IMR-90 (cell line): ENCODE data around the gene SLCO2B1. TPM values are rescaled to one million over a fixed set of nuclear protein-coding genes. Genes with fewer than 3 reads are reported as not detected.

Experiments used
- ATAC-seq: fragments of 200-7000 bp; cut with Tn5 transposase; 2 replicates; pipeline ENCODE4 v1.9.1; 2020; ENCODE audit warnings: low read depth, mild to moderate bottlenecking, moderate library complexity
- Bru-seq: library from RNA; stranded (reverse); fragments of 400-500 nt; gene quantifications from one replicate; lab custom pipeline; 2021; lab: Mats Ljungman, UMichigan
- BruChase-seq, 2 experiments: library from RNA; stranded (reverse); fragments of 400-500 nt; gene quantifications; one replicate each; lab custom pipeline; 2021; lab: Mats Ljungman, UMichigan
- BruUV-seq: library from RNA; stranded (reverse); fragments of 400-500 nt; replicated peaks from 2 replicates; lab custom pipeline; 2021; lab: Mats Ljungman, UMichigan
- CTCF ChIA-PET: fragments of 300-600 bp; formaldehyde crosslinking; extraction: SDS; loops from one replicate; lab custom pipeline; 2021; ENCODE audit warnings: antibody characterized with exemption; lab: Yijun Ruan, JAX
- POLR2A ChIA-PET: fragments of 300-600 bp; sonication (Branson Sonifier 250); formaldehyde crosslinking; loops from one replicate; lab custom pipeline; 2022; ENCODE audit warnings: antibody characterized with exemption; ENCODE audit not compliant: unreplicated experiment; lab: Charles Lee
- DNase-seq: peaks from one replicate; pipeline ENCODE4 v3.0.0; 2013
- H2AFZ ChIP-seq: replicated peaks from 2 replicates; pipeline ENCODE3; 2013; ENCODE audit warnings: low read length, mild to moderate bottlenecking; ENCODE audit not compliant: poor library complexity
- H2AK5ac ChIP-seq: 2 replicates; pipeline ENCODE4 v1.6.1; 2013; ENCODE audit warnings: low read depth, low read length, inconsistent platforms
- H2AK9ac ChIP-seq: replicated peaks from 2 replicates; pipeline ENCODE3; 2013; ENCODE audit warnings: mild to moderate bottlenecking, low read depth, low read length, moderate library complexity; ENCODE audit not compliant: poor library complexity
- H2BK120ac ChIP-seq: 2 replicates; pipeline ENCODE4 v1.6.1; 2013; ENCODE audit warnings: low read depth, low read length, inconsistent platforms
- H2BK15ac ChIP-seq: 3 replicates; pipeline ENCODE4 v1.6.1; 2013; ENCODE audit warnings: low read depth, low read length, inconsistent platforms
- H2BK20ac ChIP-seq: 2 replicates; pipeline ENCODE4 v1.6.1; 2013; ENCODE audit warnings: low read depth, mild to moderate bottlenecking, inconsistent platforms, low read length, moderate library complexity
- H2BK5ac ChIP-seq: 2 replicates; pipeline ENCODE4 v1.6.1; 2013; ENCODE audit warnings: mild to moderate bottlenecking, low read depth, low read length, inconsistent platforms; ENCODE audit not compliant: poor library complexity, severe bottlenecking
- H3K14ac ChIP-seq: replicated peaks from 2 replicates; pipeline ENCODE4 v1.6.1; 2013; ENCODE audit warnings: low read depth, low read length, inconsistent platforms
- H3K18ac ChIP-seq: 2 replicates; pipeline ENCODE4 v1.6.1; 2013; ENCODE audit warnings: low read depth, low read length, control low read depth
- H3K23ac ChIP-seq: 2 replicates; pipeline ENCODE4 v1.6.1; 2013; ENCODE audit warnings: low read depth, low read length, inconsistent platforms
- H3K27ac ChIP-seq: 2 replicates; pipeline ENCODE4 v1.5.1; 2013; ENCODE audit warnings: mild to moderate bottlenecking, control low read depth, low read length; ENCODE audit not compliant: insufficient read depth
- H3K27me3 ChIP-seq: 2 replicates; pipeline ENCODE4 v1.6.1; 2013; ENCODE audit warnings: low read length; ENCODE audit not compliant: control insufficient read depth, insufficient read depth
- H3K36me3 ChIP-seq: 2 replicates; pipeline ENCODE4 v1.6.1; 2013; ENCODE audit warnings: low read length, mixed read lengths; ENCODE audit not compliant: control insufficient read depth, insufficient read depth
- H3K4ac ChIP-seq: 2 replicates; pipeline ENCODE4 v1.6.1; 2013; ENCODE audit warnings: low read depth, low read length, inconsistent platforms
- H3K4me1 ChIP-seq: 2 replicates; pipeline ENCODE4 v1.6.1; 2013; ENCODE audit warnings: low read length, mixed read lengths; ENCODE audit not compliant: control insufficient read depth, insufficient read depth
- H3K4me2 ChIP-seq: 2 replicates; pipeline ENCODE4 v1.6.1; 2013; ENCODE audit warnings: low read depth, mild to moderate bottlenecking, control low read depth, low read length, moderate library complexity
- H3K4me3 ChIP-seq: 2 replicates; pipeline ENCODE4 v1.5.1; 2013; ENCODE audit warnings: low read depth, mild to moderate bottlenecking, control low read depth, low read length, moderate library complexity; ENCODE audit not compliant: insufficient read depth
- H3K56ac ChIP-seq: 2 replicates; pipeline ENCODE4 v1.6.1; 2013; ENCODE audit warnings: low read length, inconsistent platforms; ENCODE audit not compliant: insufficient read depth; ENCODE audit errors: extremely low read depth
- H3K79me1 ChIP-seq, 2 experiments: 2 replicates each; pipeline ENCODE4 v1.6.1; 2013; ENCODE audit warnings: low read length in 2 of 2, inconsistent platforms in 1 of 2, low read depth in 1 of 2
- H3K9ac ChIP-seq: 2 replicates; pipeline ENCODE4 v1.6.1; 2013; ENCODE audit warnings: low read depth, low read length, control low read depth
- H3K9me1 ChIP-seq: 2 replicates; pipeline ENCODE4 v1.6.1; 2013; ENCODE audit warnings: low read length, inconsistent platforms; ENCODE audit not compliant: insufficient read depth
- H3K9me3 ChIP-seq: 2 replicates; pipeline ENCODE4 v1.6.1; 2013; ENCODE audit warnings: low read length; ENCODE audit not compliant: control insufficient read depth, insufficient read depth
- H4K20me1 ChIP-seq: 2 replicates; pipeline ENCODE4 v1.6.1; 2013; ENCODE audit warnings: low read length, inconsistent platforms; ENCODE audit not compliant: insufficient read depth
- H4K5ac ChIP-seq: 2 replicates; pipeline ENCODE4 v1.6.1; 2013; ENCODE audit warnings: mild to moderate bottlenecking, low read depth, low read length, control low read depth
- H4K8ac ChIP-seq, 2 experiments: 2 replicates each; pipeline ENCODE4 v1.6.1; 2013; ENCODE audit warnings: low read depth in 2 of 2, low read length in 2 of 2, control low read depth in 1 of 2, inconsistent platforms in 1 of 2
- H4K91ac ChIP-seq: 2 replicates; pipeline ENCODE4 v1.6.1; 2013; ENCODE audit warnings: low read depth, low read length, inconsistent platforms; ENCODE audit not compliant: insufficient read depth
- CEBPB ChIP-seq: IDR thresholded peaks from 2 replicates; pipeline ENCODE4 v1.6.1; 2012; ENCODE audit warnings: low read depth, low read length, improper control_type of control experiment
- CHD1 ChIP-seq: IDR thresholded peaks from 2 replicates; pipeline ENCODE4 v1.6.1; 2012; ENCODE audit warnings: low read depth, low read length, improper control_type of control experiment
- FOS ChIP-seq: fragments of 150-350 bp; IDR thresholded peaks from 2 replicates; pipeline ENCODE4 v1.6.1; 2016; ENCODE audit warnings: low read depth, low read length
- MAFK ChIP-seq: IDR thresholded peaks from 2 replicates; pipeline ENCODE4 v1.6.1; 2012; ENCODE audit warnings: low read depth, low read length, improper control_type of control experiment
- MAZ ChIP-seq: IDR thresholded peaks from 2 replicates; pipeline ENCODE4 v1.6.1; 2012; ENCODE audit warnings: low read depth, mild to moderate bottlenecking, low read length, improper control_type of control experiment, moderate library complexity, borderline replicate concordance
- NFE2L2 ChIP-seq: fragments of 150-350 bp; IDR thresholded peaks from 2 replicates; pipeline ENCODE4 v1.6.1; 2016; ENCODE audit warnings: low read depth, mild to moderate bottlenecking, low read length
- POLR2A ChIP-seq: IDR thresholded peaks from 2 replicates; pipeline ENCODE4 v1.6.1; 2012; ENCODE audit warnings: mild to moderate bottlenecking, low read depth, low read length
- RCOR1 ChIP-seq: IDR thresholded peaks from 2 replicates; pipeline ENCODE4 v1.6.1; 2012; ENCODE audit warnings: mild to moderate bottlenecking, low read length, improper control_type of control experiment; ENCODE audit not compliant: insufficient replicate concordance
- SMC3 ChIP-seq: fragments of 150-350 bp; IDR thresholded peaks from 2 replicates; pipeline ENCODE4 v1.6.1; 2016; ENCODE audit warnings: low read depth, mild to moderate bottlenecking, antibody characterized with exemption, low read length, moderate library complexity
- WGBS, 2 experiments: methylation state at CpG; one replicate each; pipeline versions ENCODE4 v1.1.5 to v1.1.7; 2013; ENCODE audit warnings: missing lambda C conversion rate in 2 of 2; ENCODE audit not compliant: insufficient read length in 1 of 2; ENCODE audit errors: extremely low coverage in 2 of 2; 5-methylcytosine and 5-hydroxymethylcytosine counted together
- dilution Hi-C: fragments of 300-500 bp; cut with HindIII; formaldehyde crosslinking; loops from one replicate; pipeline ENCODE4 v1.14.3; 2018; ENCODE audit warnings: low sequenced_read_pairs; ENCODE audit not compliant: unreplicated experiment
- in situ Hi-C: fragments of 300-500 bp; cut with MboI; formaldehyde crosslinking; loops from 3 replicates; pipeline ENCODE4 v1.14.3; 2019; ENCODE audit warnings: low sequenced_read_pairs, inconsistent platforms, mixed read lengths
- intact Hi-C: fragments of 100-400 bp; cut with micrococcal nuclease; formaldehyde crosslinking; loops from 2 replicates; pipeline ENCODE4 v1.10.0; 2022
- long read RNA-seq: library from polyadenylated mRNA; unstranded; transcript quantifications from one replicate; pipeline ENCODE4 v2.0.0, GENCODE V29; 2021; ENCODE audit not compliant: unreplicated experiment
- polyA plus RNA-seq, 3 experiments: library from polyadenylated mRNA; depleted of rRNA; stranded (reverse); fragments of >200 nt; gene quantifications; 2 replicates each; pipeline ENCODE4 v1.2.3, GENCODE V29; 2012; ENCODE audit warnings: low replicate concordance in 1 of 3
- total RNA-seq: library from RNA; depleted of rRNA; stranded (reverse); fragments of >200 nt; gene quantifications from 2 replicates; pipeline ENCODE4 v1.2.3, GENCODE V29; 2012; rRNA removed
- TF ChIP-seq, protein P1 (sequence below): conservative IDR thresholded peaks from 2 replicates; pipeline ENCODE4 v1.5.1; 2012; ENCODE audit warnings: mild to moderate bottlenecking, low read depth, low read length, improper control_type of control experiment
- TF ChIP-seq, protein P2 (sequence below): fragments of 150-350 bp; IDR thresholded peaks from 2 replicates; pipeline ENCODE4 v1.6.1; 2017; ENCODE audit warnings: mild to moderate bottlenecking, antibody characterized with exemption, low read length, low read depth
- TF ChIP-seq, protein P3 (sequence below): fragments of 150-350 bp; IDR thresholded peaks from 2 replicates; pipeline ENCODE4 v1.6.1; 2016; ENCODE audit warnings: low read depth, mild to moderate bottlenecking, low read length, moderate library complexity, borderline replicate concordance

The SLCO2B1 gene, protein sequence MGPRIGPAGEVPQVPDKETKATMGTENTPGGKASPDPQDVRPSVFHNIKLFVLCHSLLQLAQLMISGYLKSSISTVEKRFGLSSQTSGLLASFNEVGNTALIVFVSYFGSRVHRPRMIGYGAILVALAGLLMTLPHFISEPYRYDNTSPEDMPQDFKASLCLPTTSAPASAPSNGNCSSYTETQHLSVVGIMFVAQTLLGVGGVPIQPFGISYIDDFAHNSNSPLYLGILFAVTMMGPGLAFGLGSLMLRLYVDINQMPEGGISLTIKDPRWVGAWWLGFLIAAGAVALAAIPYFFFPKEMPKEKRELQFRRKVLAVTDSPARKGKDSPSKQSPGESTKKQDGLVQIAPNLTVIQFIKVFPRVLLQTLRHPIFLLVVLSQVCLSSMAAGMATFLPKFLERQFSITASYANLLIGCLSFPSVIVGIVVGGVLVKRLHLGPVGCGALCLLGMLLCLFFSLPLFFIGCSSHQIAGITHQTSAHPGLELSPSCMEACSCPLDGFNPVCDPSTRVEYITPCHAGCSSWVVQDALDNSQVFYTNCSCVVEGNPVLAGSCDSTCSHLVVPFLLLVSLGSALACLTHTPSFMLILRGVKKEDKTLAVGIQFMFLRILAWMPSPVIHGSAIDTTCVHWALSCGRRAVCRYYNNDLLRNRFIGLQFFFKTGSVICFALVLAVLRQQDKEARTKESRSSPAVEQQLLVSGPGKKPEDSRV
- total RNA-seq, result not detected in 2 replicates
- not detected in 2 replicates for polyA plus RNA-seq (2012; rRNA removed)
- polyA plus RNA-seq (2012; cell fraction: cytosol; rRNA removed), result not detected in 2 replicates
- polyA plus RNA-seq (2012; cell fraction: nucleus; rRNA removed; ENCODE audit: low replicate concordance), result not detected in 2 replicates
- not detected for Bru-seq, nascent RNA
- percentile 6 among the genes with signal in this experiment for BruChase-seq, experiment 1, labeled RNA remaining after a 6-hour chase
- percentile 7 among the genes with signal in this experiment for BruChase-seq, experiment 2, labeled RNA remaining after a 2-hour chase
- long read RNA-seq, result 0 reads

DNA sequence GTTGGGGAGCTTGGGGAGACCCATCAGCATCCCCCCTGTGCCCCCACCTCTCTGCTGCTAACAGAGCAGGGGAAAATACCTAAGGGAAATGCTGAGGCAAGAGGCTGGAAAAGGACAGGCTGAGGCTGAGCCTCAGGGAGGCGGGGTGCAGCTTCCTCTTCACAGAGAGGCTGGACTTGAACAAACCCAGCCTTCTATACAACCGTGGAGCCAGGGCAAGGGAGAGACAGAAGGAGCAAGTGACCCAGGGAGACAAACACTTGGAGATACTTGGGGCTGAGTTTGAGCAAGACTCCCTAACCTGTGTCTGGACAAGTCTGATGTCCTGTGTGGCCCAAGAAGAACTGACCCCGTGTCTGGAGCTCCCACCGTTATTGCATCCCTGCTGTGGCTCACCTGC lies at the start of gene SLCO2B1:
Gene SLCO2B1, plus strand, starts transcription at position 229 of the 400 bp plus-strand sequence. CDS start 275 bp downstream, outside the sequence.
- Histone ChIP-seq H2BK20ac (no peak within 1 kb of the TSS), H3K27me3 (peaks cover 64% of the 10 kb centered on the region), H4K5ac (no peak within 1 kb of the TSS), H3K27ac (no peak within 1 kb of the TSS), H2BK5ac (no peak within 1 kb of the TSS), H3K14ac (no peak within 1 kb of the TSS), H3K36me3 (no peaks in the 10 kb centered on the region), H3K4me1 (no peaks in the 10 kb centered on the region), H3K4me3 (no peak within 1 kb of the TSS), H2AK5ac (no peak within 1 kb of the TSS), H3K4me2 (no peak within 1 kb of the TSS), H3K9ac (no peak within 1 kb of the TSS), H4K91ac (no peak within 1 kb of the TSS), H2AK9ac (no peak within 1 kb of the TSS), H2BK120ac (no peak within 1 kb of the TSS), H3K9me3 (no peaks in the 10 kb centered on the region), H3K9me1 (no peaks in the 10 kb centered on the region), H3K4ac (no peak within 1 kb of the TSS), H4K20me1 (no peaks in the 10 kb centered on the region), H3K56ac (no peak within 1 kb of the TSS), H3K79me1 (no peaks in the 10 kb centered on the region), H2BK15ac (no peak within 1 kb of the TSS), H3K23ac (no peak within 1 kb of the TSS), H2AFZ (no peak within 1 kb of the TSS), H4K8ac (no peak within 1 kb of the TSS), H3K18ac (no peak within 1 kb of the TSS)
- in situ Hi-C loops, result no loop called here
- ChIA-PET CTCF (interaction anchor here (0.9 to 1.7 kb wide), 2 partner anchors 10 to 54 kb away, joined by 3 to 5 read pairs; no protein-coding TSS in a partner anchor), POLR2A (no interaction called here)
- intact Hi-C loops, result no loop called here
- DNase-seq, result no peak
- no TSS peak for BruUV-seq
- WGBS, 2 experiments, result no CpG with 5 or more reads among the region's 4 CpGs
- dilution Hi-C loops, result no loop called here
- ATAC-seq, result no peak
- TF ChIP-seq SMC3 (no peak), CEBPB (no peak), MAZ (no peak), RCOR1 (no peak), POLR2A (no peak), CHD1 (no peak), FOS (no peak), MAFK (no peak), NFE2L2 (no peak)
- TF ChIP-seq, protein P1, sequence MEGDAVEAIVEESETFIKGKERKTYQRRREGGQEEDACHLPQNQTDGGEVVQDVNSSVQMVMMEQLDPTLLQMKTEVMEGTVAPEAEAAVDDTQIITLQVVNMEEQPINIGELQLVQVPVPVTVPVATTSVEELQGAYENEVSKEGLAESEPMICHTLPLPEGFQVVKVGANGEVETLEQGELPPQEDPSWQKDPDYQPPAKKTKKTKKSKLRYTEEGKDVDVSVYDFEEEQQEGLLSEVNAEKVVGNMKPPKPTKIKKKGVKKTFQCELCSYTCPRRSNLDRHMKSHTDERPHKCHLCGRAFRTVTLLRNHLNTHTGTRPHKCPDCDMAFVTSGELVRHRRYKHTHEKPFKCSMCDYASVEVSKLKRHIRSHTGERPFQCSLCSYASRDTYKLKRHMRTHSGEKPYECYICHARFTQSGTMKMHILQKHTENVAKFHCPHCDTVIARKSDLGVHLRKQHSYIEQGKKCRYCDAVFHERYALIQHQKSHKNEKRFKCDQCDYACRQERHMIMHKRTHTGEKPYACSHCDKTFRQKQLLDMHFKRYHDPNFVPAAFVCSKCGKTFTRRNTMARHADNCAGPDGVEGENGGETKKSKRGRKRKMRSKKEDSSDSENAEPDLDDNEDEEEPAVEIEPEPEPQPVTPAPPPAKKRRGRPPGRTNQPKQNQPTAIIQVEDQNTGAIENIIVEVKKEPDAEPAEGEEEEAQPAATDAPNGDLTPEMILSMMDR, result no peak
- TF ChIP-seq, protein P2, sequence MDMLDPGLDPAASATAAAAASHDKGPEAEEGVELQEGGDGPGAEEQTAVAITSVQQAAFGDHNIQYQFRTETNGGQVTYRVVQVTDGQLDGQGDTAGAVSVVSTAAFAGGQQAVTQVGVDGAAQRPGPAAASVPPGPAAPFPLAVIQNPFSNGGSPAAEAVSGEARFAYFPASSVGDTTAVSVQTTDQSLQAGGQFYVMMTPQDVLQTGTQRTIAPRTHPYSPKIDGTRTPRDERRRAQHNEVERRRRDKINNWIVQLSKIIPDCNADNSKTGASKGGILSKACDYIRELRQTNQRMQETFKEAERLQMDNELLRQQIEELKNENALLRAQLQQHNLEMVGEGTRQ, result no peak
- TF ChIP-seq, protein P3, sequence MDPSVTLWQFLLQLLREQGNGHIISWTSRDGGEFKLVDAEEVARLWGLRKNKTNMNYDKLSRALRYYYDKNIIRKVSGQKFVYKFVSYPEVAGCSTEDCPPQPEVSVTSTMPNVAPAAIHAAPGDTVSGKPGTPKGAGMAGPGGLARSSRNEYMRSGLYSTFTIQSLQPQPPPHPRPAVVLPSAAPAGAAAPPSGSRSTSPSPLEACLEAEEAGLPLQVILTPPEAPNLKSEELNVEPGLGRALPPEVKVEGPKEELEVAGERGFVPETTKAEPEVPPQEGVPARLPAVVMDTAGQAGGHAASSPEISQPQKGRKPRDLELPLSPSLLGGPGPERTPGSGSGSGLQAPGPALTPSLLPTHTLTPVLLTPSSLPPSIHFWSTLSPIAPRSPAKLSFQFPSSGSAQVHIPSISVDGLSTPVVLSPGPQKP, result no peak
